H9 (cell line): ENCODE measurements around the gene TTYH1. TPM values are rescaled to one million over a fixed set of nuclear protein-coding genes. Genes with fewer than 3 reads are reported as not detected.

Source experiments
- DNase-seq: peaks from one replicate; pipeline ENCODE4 v3.0.0-alpha.2; 2017
- H2AFZ ChIP-seq: one replicate; pipeline ENCODE4 v1.6.1; 2013; ENCODE audit warnings: mild to moderate bottlenecking, low read length, control low read depth, moderate library complexity
- H2AK5ac ChIP-seq: 2 replicates; pipeline ENCODE4 v1.6.1; 2013; ENCODE audit warnings: low read length, control low read depth, mixed read lengths; ENCODE audit not compliant: insufficient read length
- H2BK120ac ChIP-seq: one replicate; pipeline ENCODE4 v1.6.1; 2013; ENCODE audit warnings: low read depth, mild to moderate bottlenecking, low read length, control low read depth, inconsistent platforms; ENCODE audit not compliant: poor library complexity, severe bottlenecking
- H2BK12ac ChIP-seq: 2 replicates; pipeline ENCODE4 v1.6.1; 2013; ENCODE audit warnings: low read length, control low read depth, mixed read lengths, low read depth; ENCODE audit not compliant: insufficient read length
- H2BK15ac ChIP-seq: 2 replicates; pipeline ENCODE4 v1.6.1; 2013; ENCODE audit warnings: low read depth, low read length, control low read depth
- H2BK20ac ChIP-seq: one replicate; pipeline ENCODE4 v1.6.1; 2013; ENCODE audit warnings: low read depth, mild to moderate bottlenecking, low read length, control low read depth, inconsistent platforms; ENCODE audit not compliant: poor library complexity, severe bottlenecking
- H2BK5ac ChIP-seq: 2 replicates; pipeline ENCODE4 v1.6.1; 2013; ENCODE audit warnings: low read length, control low read depth, mixed read lengths; ENCODE audit not compliant: insufficient read length
- H3K14ac ChIP-seq: 2 replicates; pipeline ENCODE4 v1.6.1; 2013; ENCODE audit warnings: low read length, control low read depth; ENCODE audit not compliant: insufficient read depth
- H3K18ac ChIP-seq: 2 replicates; pipeline ENCODE4 v1.6.1; 2013; ENCODE audit warnings: low read depth, mild to moderate bottlenecking, mixed read lengths, low read length, control low read depth; ENCODE audit not compliant: insufficient read length
- H3K23ac ChIP-seq: 2 replicates; pipeline ENCODE4 v1.6.1; 2013; ENCODE audit warnings: low read length, control low read depth, mixed read lengths, low read depth; ENCODE audit not compliant: insufficient read length
- H3K23me2 ChIP-seq: 2 replicates; pipeline ENCODE4 v1.6.1; 2013; ENCODE audit warnings: low read depth, mild to moderate bottlenecking, mixed read lengths, low read length, control low read depth; ENCODE audit not compliant: insufficient read length, poor library complexity, severe bottlenecking
- H3K27ac ChIP-seq: 2 replicates; pipeline ENCODE4 v1.5.1; 2013; ENCODE audit warnings: low read length, control low read depth, mixed read lengths, low read depth; ENCODE audit not compliant: insufficient read length
- H3K27me3 ChIP-seq: 2 replicates; pipeline ENCODE4 v1.6.1; 2013; ENCODE audit warnings: low read length, control low read depth, inconsistent platforms; ENCODE audit not compliant: insufficient read depth
- H3K4ac ChIP-seq: 2 replicates; pipeline ENCODE4 v1.6.1; 2013; ENCODE audit warnings: low read depth, mild to moderate bottlenecking, control low read depth, inconsistent platforms, low read length, moderate library complexity
- H3K4me1 ChIP-seq: 2 replicates; pipeline ENCODE4 v1.6.1; 2013; ENCODE audit warnings: low read length, control low read depth, inconsistent platforms; ENCODE audit not compliant: insufficient read depth
- H3K4me2 ChIP-seq: 2 replicates; pipeline ENCODE4 v1.6.1; 2013; ENCODE audit warnings: low read length, control low read depth, mixed read lengths; ENCODE audit not compliant: insufficient read length, insufficient read depth
- H3K56ac ChIP-seq: 2 replicates; pipeline ENCODE4 v1.6.1; 2013; ENCODE audit warnings: low read depth, mild to moderate bottlenecking, mixed read lengths, low read length, control low read depth; ENCODE audit not compliant: insufficient read length
- H3K79me1 ChIP-seq: 2 replicates; pipeline ENCODE4 v1.6.1; 2013; ENCODE audit warnings: low read depth, mild to moderate bottlenecking, moderate library complexity, low read length, control low read depth, inconsistent platforms; ENCODE audit not compliant: insufficient read depth, poor library complexity, severe bottlenecking
- H3K79me2 ChIP-seq: 2 replicates; pipeline ENCODE4 v1.6.1; 2013; ENCODE audit warnings: low read length, control low read depth, inconsistent platforms; ENCODE audit not compliant: insufficient read depth
- H3K9ac ChIP-seq: 2 replicates; pipeline ENCODE4 v1.6.1; 2013; ENCODE audit warnings: low read length, control low read depth, mixed read lengths; ENCODE audit not compliant: insufficient read length; ENCODE audit errors: extremely low read depth
- H3K9me3 ChIP-seq: one replicate; pipeline ENCODE4 v1.6.1; 2013; ENCODE audit warnings: low read depth, low read length, inconsistent platforms; ENCODE audit not compliant: control insufficient read depth
- H3T11ph ChIP-seq: one replicate; pipeline ENCODE4 v1.6.1; 2013; ENCODE audit warnings: mild to moderate bottlenecking, low read length, control low read depth, inconsistent platforms
- H4K20me1 ChIP-seq: one replicate; pipeline ENCODE4 v1.6.1; 2013; ENCODE audit not compliant: control insufficient read depth, insufficient read length, insufficient read depth
- H4K5ac ChIP-seq: 2 replicates; pipeline ENCODE4 v1.6.1; 2013; ENCODE audit warnings: low read depth, mild to moderate bottlenecking, mixed read lengths, low read length, control low read depth; ENCODE audit not compliant: insufficient read length
- H4K8ac ChIP-seq: replicated peaks from 2 replicates; pipeline ENCODE4 v1.6.1; 2013; ENCODE audit warnings: low read length, control low read depth, mixed read lengths, low read depth; ENCODE audit not compliant: insufficient read length
- H4K91ac ChIP-seq: 2 replicates; pipeline ENCODE4 v1.6.1; 2013; ENCODE audit warnings: low read depth, mild to moderate bottlenecking, moderate library complexity, mixed read lengths, low read length, control low read depth; ENCODE audit not compliant: insufficient read length
- H3K27ac Mint-ChIP-seq, 3 experiments: 2 replicates in 2 of 3; 3 replicates in 1 of 3; pipeline ENCODE4 v1.8.0; 2020 to 2021; ENCODE audit warnings: mixed read lengths in 3 of 3, mild to moderate bottlenecking in 1 of 3, moderate library complexity in 1 of 3
- H3K27me3 Mint-ChIP-seq: 2 replicates; pipeline ENCODE4 v1.8.0; 2021; ENCODE audit warnings: low read depth, mild to moderate bottlenecking, moderate library complexity, mixed read lengths
- H3K36me3 Mint-ChIP-seq, 3 experiments: 2 replicates in 2 of 3; 3 replicates in 1 of 3; pipeline ENCODE4 v1.8.0; 2020 to 2021; ENCODE audit warnings: low read depth in 3 of 3, mixed read lengths in 3 of 3; ENCODE audit not compliant: insufficient read depth in 1 of 3
- H3K4me1 Mint-ChIP-seq, 2 experiments: 2 replicates each; pipeline ENCODE4 v1.8.0; 2020; ENCODE audit warnings: mixed read lengths in 2 of 2
- H3K4me3 Mint-ChIP-seq, 2 experiments: 2 replicates in 1 of 2; 3 replicates in 1 of 2; pipeline ENCODE4 v1.8.0; 2020 to 2021; ENCODE audit warnings: mild to moderate bottlenecking in 2 of 2, mixed read lengths in 2 of 2, moderate library complexity in 1 of 2
- H3K9me3 Mint-ChIP-seq, 2 experiments: 2 replicates in 1 of 2; 3 replicates in 1 of 2; pipeline ENCODE4 v1.8.0; 2020; ENCODE audit warnings: mild to moderate bottlenecking in 2 of 2, mixed read lengths in 2 of 2, moderate library complexity in 1 of 2
- CTCF ChIP-seq: fragments of 200-600 bp; sonication (generic); conservative IDR thresholded peaks from 3 replicates; pipeline ENCODE4 v1.8.0; 2021; ENCODE audit warnings: antibody characterized with exemption, mild to moderate bottlenecking
- WGBS: extraction: QIAGEN DNeasy Blood & Tissue Kit; methylation state at CpG from one replicate; pipeline ENCODE4 v1.1.7; 2013; ENCODE audit warnings: missing lambda C conversion rate, low lambda C conversion rate, mixed read lengths; ENCODE audit not compliant: insufficient read length; ENCODE audit errors: extremely low coverage; 5-methylcytosine and 5-hydroxymethylcytosine counted together
- total RNA-seq: library from RNA; stranded (reverse); gene quantifications from 2 replicates; pipeline ENCODE4 v1.2.1, GENCODE V29; 2021

The TTYH1 gene
- total RNA-seq, 1 experiment from 2014 or later: 47.1 TPM

GRCh38 chr19:54434873-54435214 is 19.6 kb downstream of the TTYH1 start:
- H2AFZ ChIP-seq: no peak overlapping the region
- no peak overlapping the region for H3T11ph ChIP-seq
- H3K79me1 ChIP-seq: no peaks in the 10 kb centered on the region
- no peak overlapping the region for H2BK12ac ChIP-seq
- H3K27ac Mint-ChIP-seq: peak overlapping the region in 1 of 3 experiments; percentile 64; a peak in 1 of 7 replicates
- H3K9ac ChIP-seq: no peak overlapping the region
- peak overlapping the region in 1 of 2 experiments; percentile 24; a peak in 2 of 5 replicates for H3K4me3 Mint-ChIP-seq
- no peak overlapping the region for H2AK5ac ChIP-seq
- no peaks in the 10 kb centered on the region for H3K9me3 ChIP-seq
- peaks cover 0 to 27% (median 24%) of the 10 kb centered on the region in 3 experiments; a peak in 6 of 7 replicates for H3K36me3 Mint-ChIP-seq
- no peaks in the 10 kb centered on the region for H3K79me2 ChIP-seq
- no peak overlapping the region for H4K8ac ChIP-seq
- H3K27me3 Mint-ChIP-seq: peaks cover 30% of the 10 kb centered on the region
- H3K4ac ChIP-seq: no peak overlapping the region
- H3K27me3 ChIP-seq: no peaks in the 10 kb centered on the region
- no peak overlapping the region for H3K56ac ChIP-seq
- TF ChIP-seq CTCF: no peak
- no peak overlapping the region for H2BK20ac ChIP-seq
- no peak overlapping the region for H3K4me2 ChIP-seq
- no peak overlapping the region for H2BK120ac ChIP-seq
- peaks cover 37 to 53% of the 10 kb centered on the region in 2 experiments for H3K4me1 Mint-ChIP-seq
- H4K20me1 ChIP-seq: no peaks in the 10 kb centered on the region
- H4K91ac ChIP-seq: no peak overlapping the region
- H3K4me1 ChIP-seq: peaks cover 5% of the 10 kb centered on the region; the same call in 1 of the 2 replicates
- H3K23ac ChIP-seq: no peak overlapping the region
- WGBS: no CpG with 5 or more reads among the region's 11 CpGs
- H3K9me3 Mint-ChIP-seq: no peaks in the 10 kb centered on the region
- DNase-seq: no peak
- H3K18ac ChIP-seq: no peak overlapping the region
- H4K5ac ChIP-seq: no peak overlapping the region
- no peak overlapping the region for H3K14ac ChIP-seq
- H2BK15ac ChIP-seq: no peak overlapping the region
- no peak overlapping the region for H2BK5ac ChIP-seq
- peaks cover 3% of the 10 kb centered on the region for H3K23me2 ChIP-seq
- H3K27ac ChIP-seq: no peak overlapping the region
